Stimulated activated CD8-positive, alpha-beta memory T cell treated with anti-CD3 and anti-CD28 coated beads, Interleukin-15, amount 100 ng/mL, for 48 hours (primary cell): ENCODE measurements around the gene ZDHHC18.

Experiments used
- DNase-seq, 2 donors: peaks; one replicate each; pipeline ENCODE4 v3.0.0-alpha.2; 2020; ENCODE audit warnings: low read depth in 2 of 2

The ZDHHC18 gene

GRCh38 chr1:26900815-26901511 is 74.5 kb downstream of the ZDHHC18 start:
- DNase-seq, result no peak
